ENCODE data around the gene SERGEF.

The SERGEF gene

DNA sequence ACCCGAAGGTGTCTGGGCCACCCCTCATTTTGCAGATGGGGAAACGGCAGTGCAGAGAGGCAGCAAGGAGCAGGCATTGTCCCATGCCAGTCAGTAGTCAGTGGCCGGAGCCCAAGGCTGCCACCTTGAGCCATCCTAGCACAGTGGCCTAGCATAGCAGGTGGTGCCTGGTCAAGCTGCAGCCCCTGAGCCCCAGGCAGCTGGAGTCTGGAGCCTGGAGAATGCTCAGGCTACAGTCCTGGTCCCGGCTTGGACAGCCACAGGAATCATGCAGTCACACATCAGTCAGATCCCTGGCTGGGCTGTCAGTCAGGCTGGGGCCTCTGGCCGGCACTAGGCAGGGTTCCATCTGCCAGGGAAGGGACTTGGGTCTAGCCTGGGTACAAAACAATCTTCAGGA, 259.7 kb downstream of the SERGEF start:
- no peaks in the 10 kb centered on the region for H3K79me2 ChIP-seq (ENCODE audit: insufficient read depth, low read length)
- H3K4me2 ChIP-seq (ENCODE audit: low read depth, low read length, poor library complexity, severe bottlenecking), result no peak overlapping the region
- H3K9me2 ChIP-seq (replicated peaks; ENCODE audit: insufficient read depth, low read length), result no peaks in the 10 kb centered on the region
- no peaks in the 10 kb centered on the region for H3K27me3 ChIP-seq (ENCODE audit: low read length)
- H3K9ac ChIP-seq (ENCODE audit: low read length), result no peak overlapping the region
- H3F3A ChIP-seq (ENCODE audit: insufficient read depth), result no peaks in the 10 kb centered on the region
- TF ChIP-seq, protein P1, sequence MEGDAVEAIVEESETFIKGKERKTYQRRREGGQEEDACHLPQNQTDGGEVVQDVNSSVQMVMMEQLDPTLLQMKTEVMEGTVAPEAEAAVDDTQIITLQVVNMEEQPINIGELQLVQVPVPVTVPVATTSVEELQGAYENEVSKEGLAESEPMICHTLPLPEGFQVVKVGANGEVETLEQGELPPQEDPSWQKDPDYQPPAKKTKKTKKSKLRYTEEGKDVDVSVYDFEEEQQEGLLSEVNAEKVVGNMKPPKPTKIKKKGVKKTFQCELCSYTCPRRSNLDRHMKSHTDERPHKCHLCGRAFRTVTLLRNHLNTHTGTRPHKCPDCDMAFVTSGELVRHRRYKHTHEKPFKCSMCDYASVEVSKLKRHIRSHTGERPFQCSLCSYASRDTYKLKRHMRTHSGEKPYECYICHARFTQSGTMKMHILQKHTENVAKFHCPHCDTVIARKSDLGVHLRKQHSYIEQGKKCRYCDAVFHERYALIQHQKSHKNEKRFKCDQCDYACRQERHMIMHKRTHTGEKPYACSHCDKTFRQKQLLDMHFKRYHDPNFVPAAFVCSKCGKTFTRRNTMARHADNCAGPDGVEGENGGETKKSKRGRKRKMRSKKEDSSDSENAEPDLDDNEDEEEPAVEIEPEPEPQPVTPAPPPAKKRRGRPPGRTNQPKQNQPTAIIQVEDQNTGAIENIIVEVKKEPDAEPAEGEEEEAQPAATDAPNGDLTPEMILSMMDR (IDR thresholded peaks at IDR 0.05; ENCODE audit: insufficient read depth, low read length, poor library complexity, severe bottlenecking), result no peak
- TF ChIP-seq EZH2phosphoT487 (conservative IDR thresholded peaks at IDR 0.05; ENCODE audit: low read length), result no peak
- no peak overlapping the region for H2AFZ ChIP-seq (ENCODE audit: low read depth, low read length, severe bottlenecking)
- H3K9me3 ChIP-seq (ENCODE audit: insufficient read depth, low read length), result no peaks in the 10 kb centered on the region
- H3K4me3 ChIP-seq (ENCODE audit: insufficient read depth, low read length, poor library complexity, severe bottlenecking), result no peak overlapping the region
- H3K27ac ChIP-seq (ENCODE audit: low read depth, low read length), result no peak overlapping the region
- no peaks in the 10 kb centered on the region for H3K36me3 ChIP-seq (ENCODE audit: low read length)
- no peaks in the 10 kb centered on the region for H4K20me1 ChIP-seq (ENCODE audit: low read depth, low read length)

DNA sequence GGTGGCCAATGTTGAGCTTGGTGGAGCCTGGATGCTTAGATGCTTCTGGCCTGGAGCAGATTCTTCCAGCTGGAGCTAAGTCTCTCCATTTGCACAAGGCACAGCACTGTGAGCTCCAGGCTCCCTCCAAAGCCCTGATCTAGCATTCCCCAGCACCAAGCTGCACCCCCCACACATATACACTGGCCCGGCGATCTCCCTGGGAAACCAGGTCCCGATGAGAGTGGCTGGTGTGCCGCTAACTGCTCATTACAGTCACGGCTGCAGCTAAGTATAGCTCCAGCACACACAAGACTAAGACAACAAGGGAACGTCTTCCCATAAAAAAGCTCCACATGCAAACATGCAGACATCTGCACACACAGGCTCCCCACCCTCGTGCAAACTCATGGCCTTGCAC, 260.7 kb downstream of the SERGEF start:
- no peaks in the 10 kb centered on the region for H3K9me3 ChIP-seq (ENCODE audit: insufficient read depth, low read length)
- H3K4me2 ChIP-seq (ENCODE audit: low read depth, low read length, poor library complexity, severe bottlenecking), result no peak overlapping the region
- H3K36me3 ChIP-seq (ENCODE audit: low read length), result no peaks in the 10 kb centered on the region
- H4K20me1 ChIP-seq (ENCODE audit: low read depth, low read length), result no peaks in the 10 kb centered on the region
- TF ChIP-seq EZH2phosphoT487 (conservative IDR thresholded peaks at IDR 0.05; ENCODE audit: low read length), result no peak
- TF ChIP-seq, protein P1 (IDR thresholded peaks at IDR 0.05; ENCODE audit: insufficient read depth, low read length, poor library complexity, severe bottlenecking), result no peak
- H3K79me2 ChIP-seq (ENCODE audit: insufficient read depth, low read length), result no peaks in the 10 kb centered on the region
- H3K27me3 ChIP-seq (ENCODE audit: low read length), result no peaks in the 10 kb centered on the region
- no peaks in the 10 kb centered on the region for H3K9me2 ChIP-seq (replicated peaks; ENCODE audit: insufficient read depth, low read length)
- H2AFZ ChIP-seq (ENCODE audit: low read depth, low read length, severe bottlenecking), result no peak overlapping the region
- no peak overlapping the region for H3K4me3 ChIP-seq (ENCODE audit: insufficient read depth, low read length, poor library complexity, severe bottlenecking)
- no peaks in the 10 kb centered on the region for H3F3A ChIP-seq (ENCODE audit: insufficient read depth)
- H3K9ac ChIP-seq (ENCODE audit: low read length), result no peak overlapping the region
- H3K27ac ChIP-seq (ENCODE audit: low read depth, low read length), result no peak overlapping the region

DNA sequence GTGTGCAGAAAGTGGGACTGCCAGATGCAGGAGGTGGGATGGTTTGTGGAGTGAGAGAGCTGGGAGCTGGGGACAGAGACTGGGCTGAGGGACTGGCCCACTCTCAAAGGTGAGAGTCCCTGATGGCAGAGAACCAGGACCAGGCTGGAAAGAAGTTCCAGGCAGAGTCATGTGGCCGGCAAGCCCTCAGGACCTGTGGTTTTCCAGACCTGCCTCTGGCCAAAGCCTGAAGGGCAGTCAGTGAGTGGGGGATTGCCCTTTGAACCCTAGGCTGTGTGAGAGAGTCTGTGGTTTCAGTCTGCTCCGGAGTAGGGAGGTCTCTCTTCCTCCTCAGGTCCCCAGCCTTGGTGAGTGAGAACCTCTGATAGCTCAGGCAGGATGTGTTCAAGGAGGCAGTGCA, 261.3 kb downstream of the SERGEF start:
- no peaks in the 10 kb centered on the region for H3K9me2 ChIP-seq (replicated peaks; ENCODE audit: insufficient read depth, low read length)
- TF ChIP-seq EZH2phosphoT487 (conservative IDR thresholded peaks at IDR 0.05; ENCODE audit: low read length), result no peak
- TF ChIP-seq, protein P1 (IDR thresholded peaks at IDR 0.05; ENCODE audit: insufficient read depth, low read length, poor library complexity, severe bottlenecking), result no peak
- H2AFZ ChIP-seq (ENCODE audit: low read depth, low read length, severe bottlenecking), result no peak overlapping the region
- H3F3A ChIP-seq (ENCODE audit: insufficient read depth), result no peaks in the 10 kb centered on the region
- H3K27me3 ChIP-seq (ENCODE audit: low read length), result no peaks in the 10 kb centered on the region
- H3K9ac ChIP-seq (ENCODE audit: low read length), result no peak overlapping the region
- no peak overlapping the region for H3K4me3 ChIP-seq (ENCODE audit: insufficient read depth, low read length, poor library complexity, severe bottlenecking)
- no peaks in the 10 kb centered on the region for H3K79me2 ChIP-seq (ENCODE audit: insufficient read depth, low read length)
- H3K9me3 ChIP-seq (ENCODE audit: insufficient read depth, low read length), result no peaks in the 10 kb centered on the region
- no peaks in the 10 kb centered on the region for H3K36me3 ChIP-seq (ENCODE audit: low read length)
- no peak overlapping the region for H3K4me2 ChIP-seq (ENCODE audit: low read depth, low read length, poor library complexity, severe bottlenecking)
- no peak overlapping the region for H3K27ac ChIP-seq (ENCODE audit: low read depth, low read length)
- H4K20me1 ChIP-seq (ENCODE audit: low read depth, low read length), result no peaks in the 10 kb centered on the region

DNA sequence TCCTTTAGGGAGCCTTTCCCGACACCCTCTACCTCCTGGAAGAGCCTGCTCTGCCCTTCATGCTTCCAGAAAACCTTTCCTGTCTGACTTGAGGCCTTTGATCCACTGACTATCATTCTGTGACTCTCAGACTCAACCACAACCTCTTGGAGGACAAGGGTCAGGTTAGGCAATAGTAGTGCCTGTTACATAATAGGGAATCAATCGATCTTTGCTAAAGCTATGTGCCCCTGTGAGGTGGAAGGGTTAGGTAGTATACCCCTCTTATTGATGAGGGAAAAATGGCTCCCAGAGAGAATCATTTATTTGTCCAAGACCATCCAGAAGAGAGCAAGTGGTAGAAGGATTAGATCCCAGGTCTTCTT, 262.1 kb downstream of the SERGEF start:
- no peak for TF ChIP-seq EZH2phosphoT487 (conservative IDR thresholded peaks at IDR 0.05; ENCODE audit: low read length)
- TF ChIP-seq, protein P1 (IDR thresholded peaks at IDR 0.05; ENCODE audit: insufficient read depth, low read length, poor library complexity, severe bottlenecking), result no peak
- Histone ChIP-seq H4K20me1 (ENCODE audit: low read depth, low read length) (no peaks in the 10 kb centered on the region), H3K27ac (ENCODE audit: low read depth, low read length) (no peak overlapping the region), H2AFZ (ENCODE audit: low read depth, low read length, severe bottlenecking) (no peak overlapping the region), H3K9me3 (ENCODE audit: insufficient read depth, low read length) (no peaks in the 10 kb centered on the region), H3K9ac (ENCODE audit: low read length) (no peak overlapping the region), H3K27me3 (ENCODE audit: low read length) (no peaks in the 10 kb centered on the region), H3K36me3 (ENCODE audit: low read length) (no peaks in the 10 kb centered on the region), H3K79me2 (ENCODE audit: insufficient read depth, low read length) (no peaks in the 10 kb centered on the region), H3K4me2 (ENCODE audit: low read depth, low read length, poor library complexity, severe bottlenecking) (no peak overlapping the region), H3K9me2 (replicated peaks; ENCODE audit: insufficient read depth, low read length) (no peaks in the 10 kb centered on the region), H3K4me3 (ENCODE audit: insufficient read depth, low read length, poor library complexity, severe bottlenecking) (no peak overlapping the region), H3F3A (ENCODE audit: insufficient read depth) (no peaks in the 10 kb centered on the region)
